ENCODE results near the gene PPDPF. TPM values are rescaled to one million over a fixed set of nuclear protein-coding genes. Genes with fewer than 3 reads are reported as not detected.

The PPDPF gene, protein sequence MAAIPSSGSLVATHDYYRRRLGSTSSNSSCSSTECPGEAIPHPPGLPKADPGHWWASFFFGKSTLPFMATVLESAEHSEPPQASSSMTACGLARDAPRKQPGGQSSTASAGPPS
- 14.9 and 23.5 TPM in 2 replicates for total RNA-seq

DNA sequence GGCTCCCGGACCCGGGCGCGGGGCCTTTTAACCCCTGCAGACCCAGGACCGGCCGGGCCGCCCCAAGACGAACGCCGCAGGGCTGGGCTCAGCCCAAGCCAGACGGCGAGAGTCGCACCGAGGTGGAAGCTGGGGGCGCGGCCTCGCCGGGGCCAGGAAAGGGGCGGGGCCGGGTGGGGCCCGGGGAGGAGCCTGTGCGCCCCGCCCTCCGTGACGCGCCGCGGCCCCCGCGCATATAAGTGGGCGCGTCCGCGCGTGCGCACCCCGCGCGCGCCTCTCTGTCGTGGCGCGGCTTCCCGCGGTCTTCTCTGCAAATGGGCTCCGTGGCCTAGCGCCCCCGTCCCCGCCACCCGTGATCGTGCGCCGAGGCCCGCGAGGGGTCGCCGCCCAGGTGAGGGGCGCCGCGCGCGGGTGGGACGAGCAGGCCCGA, at the start of gene PPDPF:
Gene PPDPF (plus strand): TSS at position 262 of the 430 bp plus-strand sequence. CDS start 544 bp downstream, outside the sequence.

DNA sequence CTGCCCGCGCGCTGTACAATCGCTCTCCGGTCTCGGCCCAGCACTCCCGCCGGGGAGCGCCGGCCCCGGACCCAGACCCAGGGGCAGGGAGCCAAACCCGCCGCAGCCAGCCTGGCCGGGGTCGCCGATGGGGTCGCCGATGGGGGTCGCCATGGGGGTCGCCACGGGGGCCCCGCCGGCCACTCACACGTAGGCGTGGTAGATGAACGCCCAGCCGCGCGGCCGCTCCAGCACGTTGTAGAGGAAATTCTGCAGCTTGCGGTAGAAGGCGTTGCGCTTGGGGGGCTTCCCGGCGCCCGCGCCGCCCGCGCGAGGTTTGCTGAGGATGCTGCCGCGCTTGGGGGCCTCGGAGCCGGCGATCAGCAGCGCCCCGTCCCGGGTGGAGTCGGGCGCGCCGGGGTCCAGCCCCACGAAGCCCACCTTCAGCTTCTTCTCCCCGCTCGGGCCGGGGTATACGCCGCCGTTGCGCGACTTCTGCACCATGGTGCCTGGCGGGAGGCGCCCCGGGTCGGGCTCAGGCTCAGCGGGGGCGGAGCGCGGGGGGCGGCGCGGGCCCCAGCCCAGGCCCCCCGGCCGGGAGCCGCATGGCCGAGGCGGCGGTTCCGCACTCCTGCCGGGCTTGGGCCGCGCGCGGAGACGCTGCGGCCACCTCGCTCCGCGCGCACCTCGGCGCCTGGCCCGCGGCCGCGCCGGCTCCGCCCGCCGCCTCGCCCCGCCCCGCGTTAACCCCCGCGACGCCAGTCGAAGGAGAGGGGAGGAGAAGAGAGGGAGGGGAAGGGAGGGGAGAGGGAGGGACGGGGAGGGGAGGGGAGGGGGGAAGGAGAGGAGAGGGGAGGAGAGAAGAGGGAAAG, 48.4 kb upstream of the PPDPF start, which contains the start of gene KCNQ2:
Gene KCNQ2 (minus strand): TSS at position 675 of the 851 bp plus-strand sequence. CDS start 192 bp downstream, at position 483.

DNA sequence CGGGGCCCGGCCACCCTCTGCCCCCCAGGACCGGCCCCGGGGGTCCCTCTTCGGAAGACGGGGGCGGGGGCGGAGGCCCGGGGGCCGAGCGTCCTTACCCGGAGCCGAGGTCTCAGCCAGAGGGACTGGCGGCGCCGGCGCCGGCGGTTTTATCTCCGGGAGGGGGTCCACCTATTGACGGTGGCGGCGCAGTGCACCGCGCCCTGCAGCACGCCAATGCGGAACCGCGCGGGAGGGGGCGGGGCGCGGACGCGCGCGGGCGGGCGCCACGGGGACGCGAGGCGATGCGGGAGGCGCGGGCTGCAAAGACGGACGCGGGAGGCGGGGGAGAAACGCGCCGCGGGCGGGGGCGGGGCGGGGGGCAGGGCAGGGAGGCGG, 21.6 kb upstream of the PPDPF start, which contains the start of gene EEF1A2:
Gene EEF1A2 (minus strand): TSS at position 124 of the 378 bp plus-strand sequence. CDS start 1,320 bp downstream, outside the sequence.

DNA sequence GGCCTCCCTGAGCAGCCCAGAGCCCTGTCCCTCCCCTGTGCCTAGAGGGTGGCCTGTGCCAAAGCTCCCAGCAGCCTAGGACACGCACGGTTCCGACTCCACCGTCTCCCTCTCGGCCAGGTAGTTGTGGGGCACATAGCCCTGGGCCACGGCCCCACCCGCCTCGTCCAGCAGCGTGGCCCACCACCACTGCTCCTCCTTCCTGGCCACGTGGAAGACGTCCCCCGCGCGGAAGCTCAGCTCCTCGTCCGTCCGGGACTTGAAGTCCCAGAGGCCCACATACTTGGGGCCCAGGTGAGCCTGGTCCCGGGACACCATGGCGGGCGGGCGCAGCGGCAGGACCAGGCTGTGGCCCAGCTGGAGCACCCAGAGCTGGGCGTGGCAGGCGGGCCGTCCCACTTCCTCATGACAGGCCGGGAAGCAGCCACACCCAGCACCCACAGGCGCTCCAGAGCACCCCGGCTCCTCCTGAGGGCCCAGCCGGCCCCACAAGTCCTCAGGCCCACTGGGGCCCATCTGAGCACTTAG, 16.5 kb downstream of the PPDPF start, which contains the start of gene PTK6:
Gene PTK6 (minus strand): TSS at position 380 of the 528 bp plus-strand sequence. CDS start 62 bp downstream, at position 318.

DNA sequence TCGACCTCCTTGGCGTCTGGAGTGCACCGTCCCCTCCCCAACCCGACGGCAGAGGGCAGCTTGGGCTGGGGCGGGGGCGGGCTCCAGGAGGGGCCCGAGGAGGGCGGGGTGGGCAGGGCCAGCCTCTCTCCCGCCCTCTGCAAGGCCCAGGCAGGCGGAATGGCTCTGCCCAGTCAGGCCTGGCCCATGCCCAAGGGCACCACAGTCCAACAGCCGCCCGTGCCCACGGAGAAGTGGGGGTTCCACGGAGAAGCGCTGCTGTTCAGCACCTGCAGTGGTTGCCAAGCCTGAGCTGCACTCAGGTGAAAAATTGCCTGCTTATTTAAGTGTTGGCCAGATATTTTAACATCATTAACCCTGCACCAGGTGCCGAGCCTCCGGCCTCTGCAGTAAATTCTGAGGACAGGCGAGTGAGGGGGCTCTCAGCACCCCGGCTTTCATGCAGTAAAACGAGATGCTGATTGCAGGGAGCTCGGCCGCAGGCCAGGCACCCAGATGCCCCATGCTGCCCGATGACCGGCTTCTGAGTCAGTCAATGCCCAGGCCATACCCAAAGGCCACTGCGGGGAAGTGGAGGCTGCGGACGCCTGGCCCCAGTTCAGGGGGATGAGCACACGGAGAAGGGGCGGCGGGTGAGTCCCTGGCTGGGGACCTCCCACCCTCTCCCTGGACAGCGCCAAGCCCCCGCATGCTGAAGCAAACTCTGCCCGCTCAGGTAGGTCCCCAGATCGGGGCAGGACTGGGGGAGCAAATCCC, 27.3 kb downstream of the PPDPF start, which contains the start of gene SRMS:
Gene SRMS (minus strand): TSS at position 25 of the 756 bp plus-strand sequence. CDS start 286 bp downstream, outside the sequence.

DNA sequence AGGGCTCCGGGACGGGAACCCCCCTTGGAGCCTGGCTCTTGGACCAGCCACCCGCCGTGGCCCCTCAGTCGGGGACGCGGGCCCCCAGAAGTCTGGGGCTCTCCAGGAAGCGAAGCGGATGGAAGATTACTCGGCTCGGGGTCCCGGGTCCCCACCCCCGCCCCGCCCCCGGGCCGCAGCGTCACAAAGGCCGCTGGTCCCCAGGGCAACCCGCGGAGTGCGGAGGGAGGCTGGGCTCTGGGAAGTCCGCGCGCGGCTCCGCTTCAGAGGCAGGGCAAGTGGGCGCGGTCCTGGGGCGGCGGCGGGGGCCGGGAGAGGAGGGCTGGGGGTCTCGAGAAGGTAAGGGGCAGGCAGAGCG, 33.3 kb downstream of the PPDPF start, which contains the start of gene FNDC11:
Gene FNDC11 (plus strand): TSS at position 227 of the 358 bp plus-strand sequence. CDS start 1,505 bp downstream, outside the sequence.

Other genes starting within 250 kb of the PPDPF start
- gene ARFGAP1, start 248.0 kb upstream of the PPDPF start, total RNA-seq = 61.4 and 64.8 TPM in 2 replicates
- under 0.01 TPM in 1 of 2 replicates, not detected in the other for gene COL20A1, start 227.6 kb upstream of the PPDPF start, total RNA-seq
- gene CHRNA4, start 159.4 kb upstream of the PPDPF start, total RNA-seq = not detected in 2 replicates
- gene KCNQ2, start 48.1 kb upstream of the PPDPF start, total RNA-seq = not detected in 2 replicates
- 0.43 and 0.79 TPM in 2 replicates for gene EEF1A2, start 21.7 kb upstream of the PPDPF start, total RNA-seq
- 0.09 and 0.16 TPM in 2 replicates for gene PTK6, start 16.6 kb downstream of the PPDPF start, total RNA-seq
- not detected in 2 replicates for gene SRMS, start 27.0 kb downstream of the PPDPF start, total RNA-seq
- gene FNDC11, start 33.4 kb downstream of the PPDPF start, total RNA-seq = 0.60 and 0.95 TPM in 2 replicates
- 36.8 and 38.1 TPM in 2 replicates for gene HELZ2, start 53.5 kb downstream of the PPDPF start, total RNA-seq
- gene GMEB2, start 106.3 kb downstream of the PPDPF start, total RNA-seq = 6.0 and 6.5 TPM in 2 replicates
- gene STMN3, start 132.7 kb downstream of the PPDPF start, total RNA-seq = 7.2 and 11.7 TPM in 2 replicates
- 7.7 and 9.9 TPM in 2 replicates for gene RTEL1, start 137.5 kb downstream of the PPDPF start, total RNA-seq
- gene TNFRSF6B, start 175.9 kb downstream of the PPDPF start, total RNA-seq = 0.52 and 18.1 TPM in 2 replicates
- 36.7 and 63.4 TPM in 2 replicates for gene ARFRP1, start 187.2 kb downstream of the PPDPF start, total RNA-seq
- gene ZGPAT, start 187.3 kb downstream of the PPDPF start, total RNA-seq = 18.4 and 25.1 TPM in 2 replicates
- 2.4 and 3.0 TPM in 2 replicates for gene LIME1, start 215.9 kb downstream of the PPDPF start, total RNA-seq
- 17.7 and 18.8 TPM in 2 replicates for gene SLC2A4RG, start 219.0 kb downstream of the PPDPF start, total RNA-seq